GM21825 (cell line): ENCODE data around the gene PIP4K2A.
"Not testable (repeated sequence)": the region's sequence is repeated elsewhere in the genome, so short reads cannot be mapped to it uniquely, and the experiment has no call there.

Experiments used
- ATAC-seq: cut with Tn5 transposase; IDR thresholded peaks from one replicate; pipeline ENCODE4 v1.9.1; 2021; ENCODE audit warnings: mild to moderate bottlenecking, moderate library complexity; ENCODE audit not compliant: unreplicated experiment

PIP4K2A gene

DNA sequence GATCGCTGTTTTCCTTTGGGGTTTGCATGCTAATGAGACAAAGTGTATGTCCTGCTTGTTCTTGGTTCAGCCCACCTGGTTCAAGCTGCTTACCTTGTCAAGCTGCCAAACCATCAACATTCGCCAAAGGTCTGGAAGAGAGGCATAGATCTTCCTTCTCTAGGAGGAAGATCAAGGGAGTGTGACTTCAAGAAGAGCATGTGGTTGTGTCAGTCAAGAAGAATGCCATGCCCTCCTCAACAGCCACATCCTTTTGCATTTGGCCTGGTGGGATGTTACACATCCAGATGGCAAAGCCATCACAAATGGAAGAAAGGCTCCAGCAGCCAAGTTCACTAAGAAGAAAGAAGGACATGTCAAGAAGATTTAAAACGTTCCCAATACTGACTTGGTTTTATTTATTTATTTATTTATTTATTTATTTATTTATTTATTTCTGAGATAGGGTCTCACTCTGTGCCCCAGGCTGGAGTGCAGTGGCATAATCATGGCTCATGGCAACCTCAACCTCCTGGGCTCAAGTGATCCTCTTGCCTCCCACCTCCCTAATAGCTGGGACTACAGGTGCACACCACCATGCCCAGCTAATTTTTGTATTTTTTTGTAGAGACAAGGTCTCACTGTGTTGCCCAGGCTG, 5.1 kb upstream of the PIP4K2A start:
- no peak for ATAC-seq

- ATAC-seq, result not testable (repeated sequence)
Measured at GRCh38 chr10:22718659-22719058, 4.3 kb upstream of the PIP4K2A start.

DNA sequence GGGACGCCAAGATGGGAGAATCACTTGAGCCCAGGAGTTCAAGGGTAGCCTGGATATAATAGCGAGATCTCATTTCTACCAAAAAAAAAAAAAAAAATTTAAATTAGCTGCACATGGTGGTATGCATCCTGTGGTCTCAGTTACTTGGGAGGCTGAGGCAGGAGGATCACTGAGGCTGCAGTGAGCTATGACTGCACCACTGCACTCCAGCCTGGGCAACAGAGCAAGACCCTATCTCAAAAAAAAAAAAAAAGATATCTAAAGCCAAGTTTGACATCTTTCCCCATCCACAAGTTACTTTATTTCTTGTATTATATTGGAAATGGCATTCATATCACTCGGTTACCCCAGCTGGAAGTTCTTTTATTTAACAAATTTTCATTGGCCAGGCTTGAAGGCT, 3.4 kb upstream of the PIP4K2A start:
- ATAC-seq, result no peak

DNA sequence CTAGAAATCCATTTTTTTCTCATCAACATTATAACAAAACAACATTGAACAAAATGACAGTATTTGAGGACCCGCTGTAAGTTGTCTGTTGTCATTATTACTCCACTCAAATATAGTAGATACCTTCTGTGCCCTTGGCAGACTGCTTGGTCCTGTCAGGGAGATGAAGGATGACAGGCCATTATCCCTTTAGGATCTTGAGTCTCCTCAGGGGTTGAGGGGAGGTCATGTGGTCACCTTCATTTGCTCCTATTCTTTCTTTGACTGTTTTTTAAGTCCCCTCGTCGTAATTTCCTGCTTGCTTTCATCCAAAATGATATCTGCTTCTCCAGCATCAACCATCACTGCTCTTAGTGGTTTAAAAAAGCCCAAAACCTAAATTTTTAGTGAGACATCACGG, 2.6 kb upstream of the PIP4K2A start:
- no peak for ATAC-seq

DNA sequence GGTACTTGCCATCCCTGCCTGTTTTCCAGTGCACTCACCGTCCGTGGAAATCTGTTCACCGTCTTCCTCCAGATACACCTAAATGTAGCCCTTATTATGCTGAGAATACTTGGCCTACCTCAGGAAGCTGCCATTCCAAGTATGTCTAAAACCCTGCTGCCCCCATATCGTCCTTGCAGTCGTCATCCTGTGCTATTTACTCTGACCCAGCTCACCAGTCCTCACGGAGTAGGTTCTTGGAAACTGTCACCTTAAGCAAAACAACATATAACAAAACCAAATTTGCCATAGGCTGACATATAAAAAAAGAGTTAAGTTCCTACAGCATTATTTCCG, 880 bp upstream of the PIP4K2A start:
- no peak for ATAC-seq

DNA sequence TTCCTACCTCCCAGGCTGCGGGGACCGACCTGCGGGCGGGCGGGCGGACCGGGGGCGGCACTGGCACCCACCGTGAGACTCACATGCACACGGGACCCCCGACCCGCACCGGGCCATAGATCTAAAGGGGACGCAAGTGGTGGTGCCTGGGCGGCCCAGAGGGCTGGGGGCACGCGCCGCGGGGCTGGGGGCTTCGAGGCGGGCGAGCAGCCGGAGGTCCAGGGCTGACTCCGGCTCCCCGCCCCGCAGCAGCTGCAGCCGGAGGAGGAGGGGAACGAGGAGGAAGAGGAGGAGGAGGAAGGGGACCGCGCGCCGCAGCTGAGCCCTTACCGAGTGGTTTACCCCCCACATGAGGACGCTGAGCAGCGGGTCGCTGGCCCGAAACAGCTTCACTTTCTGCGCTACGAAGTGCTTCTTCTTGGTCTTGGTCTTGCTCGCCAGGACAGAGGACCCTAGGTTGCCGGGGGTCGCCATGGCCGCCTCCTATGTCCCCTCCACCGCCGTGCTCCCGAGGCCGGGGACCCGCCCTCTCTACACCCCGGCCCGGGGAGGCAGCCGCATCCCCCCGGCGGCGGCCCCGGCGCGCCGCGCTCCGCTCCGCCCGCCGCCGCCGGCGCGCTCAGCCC, 412 bp downstream of the PIP4K2A start:
- ATAC-seq, result peak; percentile 24

- ATAC-seq, result peak; percentile 24
Measured at GRCh38 chr10:22712956-22713852, 1.2 kb downstream of the PIP4K2A start.

DNA sequence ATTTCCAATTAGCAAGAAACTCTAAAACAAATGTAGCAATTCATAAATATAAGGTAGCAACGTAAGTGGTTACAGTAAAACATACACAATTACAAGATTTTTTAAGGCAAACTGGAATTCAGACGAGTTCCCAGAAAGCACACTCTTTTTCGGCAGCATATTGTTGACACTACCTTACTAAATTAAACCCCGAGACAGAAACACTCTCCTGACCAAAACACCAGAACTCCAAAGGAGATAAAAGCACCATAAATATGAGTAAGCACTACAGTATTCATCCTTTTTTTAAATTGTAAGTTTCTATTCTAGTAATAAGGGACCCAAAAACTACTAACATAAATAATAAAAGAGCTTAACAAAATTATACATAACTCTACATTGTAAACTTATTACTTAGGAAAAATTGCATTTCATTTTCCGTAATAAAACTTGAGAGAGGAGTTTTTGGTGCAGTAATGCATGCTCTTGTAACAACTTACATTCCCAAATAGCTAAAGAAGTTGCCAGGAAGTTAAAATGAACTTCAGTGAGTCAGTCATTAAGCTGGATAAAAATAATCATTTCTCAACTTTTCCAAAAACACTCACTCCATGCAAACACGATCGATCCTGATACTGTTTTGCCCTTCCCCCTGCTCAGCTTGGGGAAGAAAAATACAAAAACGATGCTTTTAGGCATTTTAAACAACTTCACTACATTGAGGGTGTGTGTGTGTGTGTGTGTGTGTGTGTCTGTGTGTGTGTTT, 2.0 kb downstream of the PIP4K2A start:
- no peak for ATAC-seq

GRCh38 chr10:22711373-22711772, 3.0 kb downstream of the PIP4K2A start:
- no peak for ATAC-seq

GRCh38 chr10:22710139-22710745, 4.1 kb downstream of the PIP4K2A start:
- ATAC-seq, result peak; percentile 22

DNA sequence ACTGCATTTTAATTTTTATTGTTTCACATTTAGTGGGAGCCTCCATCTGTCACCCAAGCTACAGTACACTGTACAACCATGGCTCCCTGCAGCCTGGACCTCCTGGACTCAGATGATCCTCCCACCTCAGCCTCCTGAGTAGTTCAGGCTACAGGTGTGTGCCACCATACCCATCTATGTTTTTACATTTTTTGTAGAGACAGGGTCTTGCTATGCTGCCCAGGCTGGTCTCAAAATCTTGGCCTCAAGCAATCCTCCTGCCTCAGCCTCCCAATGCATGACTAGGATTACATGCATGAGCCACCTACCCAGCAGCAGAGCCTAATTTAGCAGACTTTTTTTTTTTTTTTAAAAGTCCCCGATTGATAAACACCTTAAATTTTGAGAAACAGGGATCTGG, 5.6 kb downstream of the PIP4K2A start:
- no peak for ATAC-seq

DNA sequence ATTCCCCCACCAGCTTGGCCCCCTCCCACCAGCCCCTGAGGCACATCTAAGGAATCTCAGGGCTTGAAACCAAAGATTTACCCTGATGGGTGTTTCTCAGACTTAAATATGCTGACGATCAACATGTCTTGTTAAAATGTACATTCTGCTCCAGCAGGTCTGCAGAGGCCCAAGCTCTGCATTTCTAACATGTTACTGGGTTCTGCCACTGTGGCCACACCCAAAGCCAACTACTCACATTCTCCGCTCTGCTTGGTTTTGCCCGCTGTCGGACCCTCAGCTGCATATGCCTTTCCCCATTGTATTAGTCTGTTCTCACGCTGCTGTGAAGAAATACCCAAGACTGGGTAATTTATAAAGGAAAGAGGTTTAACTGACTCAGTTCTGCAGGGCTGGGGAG, 8.9 kb downstream of the PIP4K2A start:
- ATAC-seq, result no peak

- ATAC-seq, result peak; percentile 36
Measured at GRCh38 chr10:22704942-22705341, 9.4 kb downstream of the PIP4K2A start.

DNA sequence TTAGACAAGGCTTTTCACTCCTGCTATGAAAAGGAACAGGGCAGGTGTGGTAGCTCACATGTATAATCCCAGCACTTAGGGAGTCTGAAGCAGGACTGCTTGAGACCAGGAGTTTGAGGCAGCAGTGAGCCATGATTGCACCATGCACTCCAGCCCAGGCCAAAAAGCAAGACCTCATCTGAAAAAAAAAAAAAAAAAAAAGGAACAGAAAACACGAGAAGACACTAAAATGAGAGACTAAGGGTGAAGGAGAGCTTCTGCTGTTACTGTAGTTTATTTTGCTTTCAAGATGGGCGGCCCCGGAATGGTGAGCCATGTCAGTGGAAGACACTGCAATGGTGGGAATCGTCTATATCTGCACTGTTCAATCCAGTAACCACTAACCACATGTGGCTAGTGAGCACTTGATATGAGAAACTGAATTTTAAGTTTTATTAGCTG, 9.9 kb downstream of the PIP4K2A start:
- peak; percentile 31 for ATAC-seq

GRCh38 chr10:22702348-22702747, 12.0 kb downstream of the PIP4K2A start:
- no peak for ATAC-seq

DNA sequence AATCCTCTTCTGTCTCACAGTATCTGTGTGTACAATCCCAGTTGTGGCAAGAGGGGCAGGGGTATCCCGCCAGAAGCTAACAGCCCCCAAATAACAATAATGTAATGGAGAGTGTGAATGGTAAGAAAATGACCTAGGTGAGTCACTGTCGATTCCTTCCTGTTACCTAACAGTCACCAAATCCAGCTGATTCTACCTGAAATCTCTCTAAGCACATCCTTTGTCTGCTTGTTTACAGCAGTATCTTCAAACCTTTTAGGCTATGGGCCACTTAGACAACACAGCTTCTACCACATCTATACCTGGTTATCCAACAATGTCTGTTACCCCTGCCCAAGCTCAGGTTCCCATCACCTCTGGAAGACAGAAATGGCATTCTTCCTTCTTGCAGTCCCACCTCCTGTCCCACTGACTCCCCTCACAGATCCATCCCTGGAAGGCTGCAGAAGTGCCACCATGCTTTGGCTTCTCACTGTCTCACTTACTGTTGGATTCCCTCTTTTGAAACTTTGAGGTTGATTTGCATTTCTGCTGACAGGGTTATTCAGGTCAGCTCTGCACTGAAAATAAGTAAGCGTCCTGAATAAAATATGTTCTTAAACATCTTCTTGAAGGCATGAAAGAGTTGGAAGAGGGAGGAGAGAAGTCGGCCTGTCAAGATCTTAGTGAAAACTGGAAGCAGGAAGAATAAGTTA, 13.1 kb downstream of the PIP4K2A start:
- no peak for ATAC-seq

DNA sequence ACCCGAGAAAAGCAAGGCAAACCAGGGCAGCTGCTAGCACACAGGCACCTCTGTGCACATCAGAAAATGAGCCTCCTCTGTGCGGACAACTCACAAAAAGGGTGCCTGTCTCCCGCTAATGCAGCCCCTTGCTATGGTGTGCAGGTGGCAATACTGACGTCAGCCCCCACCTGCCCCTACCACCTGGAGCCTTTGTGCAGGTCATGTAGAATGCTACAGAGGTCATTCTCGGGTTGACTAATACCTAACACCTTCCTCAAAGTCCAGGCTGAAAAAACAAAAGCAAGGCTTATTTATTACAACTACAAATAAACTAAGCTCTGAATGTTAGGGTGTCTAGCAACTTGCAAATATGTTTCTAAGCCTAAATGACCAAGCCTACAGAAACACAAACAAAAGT, 13.9 kb downstream of the PIP4K2A start:
- ATAC-seq, result no peak

GRCh38 chr10:22699976-22700375, 14.4 kb downstream of the PIP4K2A start:
- ATAC-seq, result no peak

GRCh38 chr10:22698941-22699440, 15.4 kb downstream of the PIP4K2A start:
- ATAC-seq, result no peak

GRCh38 chr10:22697800-22698199, 16.6 kb downstream of the PIP4K2A start:
- no peak for ATAC-seq
